Measurements from ENCODE around the gene CSN3.

The CSN3 gene

GRCh38 chr4:70297576-70297975 lies 55.2 kb downstream of the CSN3 start:
- DNase-seq (ENCODE audit: low spot score): no peak

DNA sequence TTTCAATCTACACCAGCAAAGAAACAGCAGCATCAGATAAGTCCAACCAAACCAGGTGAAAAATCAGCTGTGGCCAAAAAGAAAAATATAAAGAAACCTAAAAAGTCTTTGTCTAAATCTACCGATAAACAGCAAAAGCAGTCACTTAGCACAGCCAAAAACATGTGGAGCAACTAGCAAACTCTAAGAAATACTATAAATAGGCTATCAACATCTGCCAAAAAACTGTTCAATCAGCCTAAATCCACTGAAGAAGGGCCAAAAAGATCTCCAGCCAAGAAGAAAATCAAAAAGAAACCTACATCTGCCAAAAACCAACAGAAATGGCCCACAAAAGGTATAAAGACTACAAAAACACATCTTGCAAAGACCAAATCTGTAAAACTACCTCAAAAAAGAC lies 55.7 kb downstream of the CSN3 start:
- no peak for DNase-seq (ENCODE audit: low spot score)

- DNase-seq (ENCODE audit: low spot score): no peak
Measured at GRCh38 chr4:70299643-70300042, 57.2 kb downstream of the CSN3 start.

DNA sequence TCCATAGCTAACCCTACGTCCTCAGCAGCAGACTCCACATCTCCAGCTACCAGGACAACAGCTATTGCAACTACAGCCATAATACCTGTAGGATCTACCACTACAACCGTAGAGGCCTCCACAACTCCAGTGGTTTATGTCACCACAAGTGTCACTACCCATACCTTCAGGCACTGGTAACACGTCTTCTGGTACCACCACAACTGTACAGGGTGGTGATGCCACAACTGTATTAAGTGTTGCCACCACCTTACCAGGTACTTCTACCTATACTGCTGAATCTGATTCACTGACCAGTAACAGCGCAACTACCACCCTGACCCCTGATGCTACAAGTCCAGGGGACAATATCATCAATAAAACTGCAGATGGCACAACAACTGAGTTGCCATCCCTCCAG lies 57.8 kb downstream of the CSN3 start:
- no peak for DNase-seq (ENCODE audit: low spot score)

All from AG08396 (cell line).